Activated naive CD8-positive, alpha-beta T cell treated with anti-CD3 and anti-CD28 coated beads, Interleukin-2, amount 50 U/mL, for 16 hours (primary cell): Measurements from ENCODE around the gene ANKRD24.
A peak's percentile ranks its signal among the peaks of the same experiment; 100 is the strongest.
"Not testable (repeated sequence)": the region's sequence is repeated elsewhere in the genome, so short reads cannot be mapped to it uniquely, and the experiment has no call there.

Experiments
- DNase-seq: peaks from one replicate; pipeline ENCODE4 v3.0.0-alpha.2; 2020; ENCODE audit warnings: low read depth, low spot score

Gene ANKRD24

GRCh38 chr19:4230237-4230636 lies 47.7 kb downstream of the ANKRD24 start:
- not testable (repeated sequence) for DNase-seq

GRCh38 chr19:4231521-4231920 lies 49.0 kb downstream of the ANKRD24 start:
- not testable (repeated sequence) for DNase-seq

GRCh38 chr19:4232139-4232538 lies 49.6 kb downstream of the ANKRD24 start:
- DNase-seq: not testable (repeated sequence)

GRCh38 chr19:4232614-4233281 lies 50.3 kb downstream of the ANKRD24 start:
- DNase-seq: no peak

- peak; percentile 29 for DNase-seq
These were observed 50.9 kb downstream of the ANKRD24 start for GRCh38 chr19:4233282-4233853.

GRCh38 chr19:4234142-4234861 lies 51.8 kb downstream of the ANKRD24 start:
- no peak for DNase-seq

- DNase-seq: no peak
These were observed 52.3 kb downstream of the ANKRD24 start for GRCh38 chr19:4234862-4235201.

GRCh38 chr19:4237510-4237909 lies 55.0 kb downstream of the ANKRD24 start:
- not testable (repeated sequence) for DNase-seq

- DNase-seq: no peak
These were observed 56.3 kb downstream of the ANKRD24 start for GRCh38 chr19:4238831-4239230.

- DNase-seq: no peak
These were observed 59.4 kb downstream of the ANKRD24 start for GRCh38 chr19:4241824-4242430.

- DNase-seq: not testable (repeated sequence)
These were observed 63.4 kb downstream of the ANKRD24 start for GRCh38 chr19:4245938-4246337.

GRCh38 chr19:4246767-4247593 lies 64.5 kb downstream of the ANKRD24 start, which contains the start of gene YJU2:
YJU2 (plus strand) TSS chr19:4247080; CDS start chr19:4247147, 67 bp downstream.
- DNase-seq: peak; percentile 99

GRCh38 chr19:4256563-4256962 lies 74.1 kb downstream of the ANKRD24 start:
- DNase-seq: no peak

- no peak for DNase-seq
These were observed 74.5 kb downstream of the ANKRD24 start for GRCh38 chr19:4257025-4257424.

GRCh38 chr19:4258181-4258580 lies 75.7 kb downstream of the ANKRD24 start:
- DNase-seq: no peak

GRCh38 chr19:4260613-4261191 lies 78.2 kb downstream of the ANKRD24 start:
- no peak for DNase-seq

GRCh38 chr19:4264812-4265211 lies 82.3 kb downstream of the ANKRD24 start:
- DNase-seq: no peak

GRCh38 chr19:4266253-4267000 lies 83.9 kb downstream of the ANKRD24 start:
- DNase-seq: no peak

GRCh38 chr19:4267101-4267900 lies 84.8 kb downstream of the ANKRD24 start:
- DNase-seq: peak; percentile 40
